SKM-1 treated with dmso at 0.1 percent for 144 hours (cell line): ENCODE results near the gene ITPKC.

ENCODE experiments used
- DNase-seq: peaks from one replicate; lab custom pipeline; 2025; ENCODE audit not compliant: unreplicated experiment; lab: John Stamatoyannopoulos, UW

ITPKC gene

GRCh38 chr19:40690050-40690692 lies 26.7 kb upstream of the ITPKC start, which contains the start of gene NUMBL:
TSS of gene NUMBL (minus strand) at chr19:40690651. CDS start at chr19:40690483, 168 bp downstream.
- DNase-seq, result no peak

- peak; percentile 76 for DNase-seq
Measured at GRCh38 chr19:40690693-40691420, 26.1 kb upstream of the ITPKC start.

- no peak for DNase-seq
Measured at GRCh38 chr19:40691421-40692211, 25.3 kb upstream of the ITPKC start.

GRCh38 chr19:40692212-40692551 lies 24.7 kb upstream of the ITPKC start:
- DNase-seq, result no peak

GRCh38 chr19:40693150-40693788 lies 23.6 kb upstream of the ITPKC start:
- DNase-seq, result no peak

GRCh38 chr19:40693896-40694295 lies 23.0 kb upstream of the ITPKC start:
- DNase-seq, result no peak

GRCh38 chr19:40695881-40696280 lies 21.0 kb upstream of the ITPKC start:
- no peak for DNase-seq

- no peak for DNase-seq
Measured at GRCh38 chr19:40697007-40697406, 19.9 kb upstream of the ITPKC start.

- no peak for DNase-seq
Measured at GRCh38 chr19:40700083-40700482, 16.8 kb upstream of the ITPKC start.

- no peak for DNase-seq
Measured at GRCh38 chr19:40701758-40702157, 15.2 kb upstream of the ITPKC start.

- DNase-seq, result no peak
Measured at GRCh38 chr19:40702337-40703012, 14.4 kb upstream of the ITPKC start.

GRCh38 chr19:40703029-40703755 lies 13.7 kb upstream of the ITPKC start:
- no peak for DNase-seq

- no peak for DNase-seq
Measured at GRCh38 chr19:40704491-40705361, 12.2 kb upstream of the ITPKC start.

- no peak for DNase-seq
Measured at GRCh38 chr19:40705362-40705651, 11.6 kb upstream of the ITPKC start.

- no peak for DNase-seq
Measured at GRCh38 chr19:40705950-40706619, 10.8 kb upstream of the ITPKC start.

- DNase-seq, result no peak
Measured at GRCh38 chr19:40707615-40708014, 9.3 kb upstream of the ITPKC start.

- no peak for DNase-seq
Measured at GRCh38 chr19:40709817-40710216, 7.1 kb upstream of the ITPKC start.

- DNase-seq, result no peak
Measured at GRCh38 chr19:40713939-40714338, 3.0 kb upstream of the ITPKC start.
